Measurements from ENCODE around the gene ME1. TPM values are rescaled to one million over a fixed set of nuclear protein-coding genes. Genes with fewer than 3 reads are reported as not detected.

ME1 gene
- total and polyA plus RNA-seq, 9 of the 15 experiments (the other 6 are each of a cell fraction or from before 2014, with no cell fraction given), result 3.2 to 10.4 (median 5.5) TPM

DNA sequence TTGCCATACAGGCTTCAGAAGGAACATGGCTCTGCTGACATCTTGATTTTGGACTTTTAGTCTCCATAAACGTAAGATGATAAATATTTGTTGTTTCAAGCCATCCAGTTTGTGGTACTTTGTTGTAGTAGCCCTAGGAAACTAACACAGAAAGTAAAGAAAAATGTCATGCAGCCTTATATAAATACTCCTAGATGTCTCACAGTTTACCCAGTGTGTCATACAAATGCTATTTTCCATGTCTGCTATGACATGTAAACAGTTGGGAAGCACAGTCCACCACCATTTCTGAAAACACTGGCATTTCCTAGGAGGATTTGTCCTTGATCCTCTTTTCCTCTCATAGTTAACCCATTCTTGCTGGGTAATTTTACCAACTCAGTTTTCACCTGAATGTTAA is 30.6 kb upstream of the ME1 start:
- ChIA-PET POLR2A (interaction anchor here (1.1 kb wide), 1 partner anchor 8 kb away, joined by 3 read pairs; no protein-coding TSS in a partner anchor), CTCF (ENCODE audit: low intra/inter-chr PET ratio) (no interaction called here)
- Histone ChIP-seq H4K20me1 (replicated peaks; ENCODE audit: control insufficient read depth, insufficient read depth, low read length) (no peaks in the 10 kb centered on the region), H2AFZ (ENCODE audit: low read depth, low read length) (no peak overlapping the region), H3K9me1 (ENCODE audit: control insufficient read depth, insufficient read depth, low read length) (no peaks in the 10 kb centered on the region), H3K9me3 (replicated peaks; ENCODE audit: control insufficient read depth, insufficient read depth, low read depth, low read length) (no peaks in the 10 kb centered on the region), H3K4me2 (ENCODE audit: insufficient read depth, low read length) (no peak overlapping the region), H3K4me3 (no peak overlapping the region), H3K27me3 (ENCODE audit: control insufficient read depth in 2 of 2, insufficient read depth in 2 of 2, low read length in 2 of 2) (no peaks in the 10 kb centered on the region), H3K36me3 (ENCODE audit: control insufficient read depth, insufficient read depth, low read length) (no peaks in the 10 kb centered on the region), H3K27ac (ENCODE audit: extremely low read depth, low read depth, low read length) (no peak overlapping the region), H3K79me2 (ENCODE audit: control insufficient read depth, insufficient read depth, low read length) (no peaks in the 10 kb centered on the region), H3K4me1 (replicated peaks in 1 of 2; ENCODE audit: control insufficient read depth in 2 of 2, insufficient read depth in 2 of 2, low read length in 2 of 2) (no peaks in the 10 kb centered on the region; a peak in 1 of 5 replicates), H3K9ac (ENCODE audit: insufficient read depth in 1 of 2, low read depth in 2 of 2, low read length in 2 of 2) (no peak overlapping the region)
- WGBS (ENCODE audit: insufficient coverage, low coverage, missing lambda C conversion rate), result 15% methylated on average over 1 of the region's 1 CpG
- intact Hi-C loops (cut with micrococcal nuclease) (no loop called here), in situ Hi-C loops (cut with MboI) (no loop called here)
- ATAC-seq (no peak), DNase-seq (ENCODE audit: extremely low read depth in 1 of 4, low spot score in 3 of 4) (no peak), FAIRE-seq (no peak)
- TF ChIP-seq, protein P1, sequence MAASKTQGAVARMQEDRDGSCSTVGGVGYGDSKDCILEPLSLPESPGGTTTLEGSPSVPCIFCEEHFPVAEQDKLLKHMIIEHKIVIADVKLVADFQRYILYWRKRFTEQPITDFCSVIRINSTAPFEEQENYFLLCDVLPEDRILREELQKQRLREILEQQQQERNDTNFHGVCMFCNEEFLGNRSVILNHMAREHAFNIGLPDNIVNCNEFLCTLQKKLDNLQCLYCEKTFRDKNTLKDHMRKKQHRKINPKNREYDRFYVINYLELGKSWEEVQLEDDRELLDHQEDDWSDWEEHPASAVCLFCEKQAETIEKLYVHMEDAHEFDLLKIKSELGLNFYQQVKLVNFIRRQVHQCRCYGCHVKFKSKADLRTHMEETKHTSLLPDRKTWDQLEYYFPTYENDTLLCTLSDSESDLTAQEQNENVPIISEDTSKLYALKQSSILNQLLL (CRISPR knock-in tag; IDR thresholded peaks at IDR 0.05; ENCODE audit: borderline replicate concordance), result no peak
- TF ChIP-seq ARNT (IDR thresholded peaks at IDR 0.05) (no peak), IFI16 (CRISPR knock-in tag; IDR thresholded peaks at IDR 0.05) (no peak), NR1H2 (CRISPR knock-in tag; IDR thresholded peaks at IDR 0.05) (no peak), SMARCA4 (IDR thresholded peaks at IDR 0.05) (no peak)
- BruUV-seq (replicated peaks), result no TSS peak

DNA sequence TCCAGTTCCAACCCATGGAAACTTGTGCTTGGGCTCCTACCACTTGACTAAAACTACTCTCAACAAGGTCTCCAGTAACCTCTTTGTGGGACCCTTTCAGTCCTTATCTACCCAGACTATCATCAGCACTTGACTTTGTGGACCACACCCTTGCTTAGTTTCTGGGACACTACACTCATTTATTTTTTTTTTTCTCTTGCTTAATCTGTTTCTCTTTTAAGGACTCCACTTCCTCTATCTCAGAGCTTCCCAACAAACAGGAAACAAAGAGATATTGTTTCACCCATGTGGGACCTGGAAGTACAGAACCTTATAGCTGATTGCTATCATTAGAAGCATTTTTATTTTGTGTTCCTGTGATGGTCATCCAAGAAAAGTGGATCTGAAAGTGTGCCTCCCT is 28.8 kb upstream of the ME1 start:
- Histone ChIP-seq H3K9me3 (replicated peaks; ENCODE audit: control insufficient read depth, insufficient read depth, low read depth, low read length) (no peaks in the 10 kb centered on the region), H3K27me3 (ENCODE audit: control insufficient read depth in 2 of 2, insufficient read depth in 2 of 2, low read length in 2 of 2) (no peaks in the 10 kb centered on the region), H3K4me2 (ENCODE audit: insufficient read depth, low read length) (no peak overlapping the region), H3K4me1 (replicated peaks in 1 of 2; ENCODE audit: control insufficient read depth in 2 of 2, insufficient read depth in 2 of 2, low read length in 2 of 2) (no peaks in the 10 kb centered on the region; a peak in 1 of 5 replicates), H3K27ac (ENCODE audit: extremely low read depth, low read depth, low read length) (no peak overlapping the region), H3K4me3 (no peak overlapping the region), H2AFZ (ENCODE audit: low read depth, low read length) (no peak overlapping the region), H3K9me1 (ENCODE audit: control insufficient read depth, insufficient read depth, low read length) (no peaks in the 10 kb centered on the region), H4K20me1 (replicated peaks; ENCODE audit: control insufficient read depth, insufficient read depth, low read length) (no peaks in the 10 kb centered on the region), H3K9ac (ENCODE audit: insufficient read depth in 1 of 2, low read depth in 2 of 2, low read length in 2 of 2) (no peak overlapping the region), H3K36me3 (ENCODE audit: control insufficient read depth, insufficient read depth, low read length) (no peaks in the 10 kb centered on the region), H3K79me2 (ENCODE audit: control insufficient read depth, insufficient read depth, low read length) (no peaks in the 10 kb centered on the region)
- intact Hi-C loops (cut with micrococcal nuclease) (no loop called here), in situ Hi-C loops (cut with MboI) (no loop called here)
- ATAC-seq (no peak), DNase-seq (ENCODE audit: extremely low read depth in 1 of 4, low spot score in 3 of 4) (no peak), FAIRE-seq (no peak)
- ChIA-PET POLR2A (interaction anchor here (1.3 kb wide), 1 partner anchor 23 kb away, joined by 3 read pairs; no protein-coding TSS in a partner anchor), CTCF (ENCODE audit: low intra/inter-chr PET ratio) (no interaction called here)
- BruUV-seq (replicated peaks), result no TSS peak
- TF ChIP-seq HDAC3 (IDR thresholded peaks at IDR 0.05; ENCODE audit: borderline replicate concordance, partially characterized antibody), result no peak
- TF ChIP-seq, protein P2, sequence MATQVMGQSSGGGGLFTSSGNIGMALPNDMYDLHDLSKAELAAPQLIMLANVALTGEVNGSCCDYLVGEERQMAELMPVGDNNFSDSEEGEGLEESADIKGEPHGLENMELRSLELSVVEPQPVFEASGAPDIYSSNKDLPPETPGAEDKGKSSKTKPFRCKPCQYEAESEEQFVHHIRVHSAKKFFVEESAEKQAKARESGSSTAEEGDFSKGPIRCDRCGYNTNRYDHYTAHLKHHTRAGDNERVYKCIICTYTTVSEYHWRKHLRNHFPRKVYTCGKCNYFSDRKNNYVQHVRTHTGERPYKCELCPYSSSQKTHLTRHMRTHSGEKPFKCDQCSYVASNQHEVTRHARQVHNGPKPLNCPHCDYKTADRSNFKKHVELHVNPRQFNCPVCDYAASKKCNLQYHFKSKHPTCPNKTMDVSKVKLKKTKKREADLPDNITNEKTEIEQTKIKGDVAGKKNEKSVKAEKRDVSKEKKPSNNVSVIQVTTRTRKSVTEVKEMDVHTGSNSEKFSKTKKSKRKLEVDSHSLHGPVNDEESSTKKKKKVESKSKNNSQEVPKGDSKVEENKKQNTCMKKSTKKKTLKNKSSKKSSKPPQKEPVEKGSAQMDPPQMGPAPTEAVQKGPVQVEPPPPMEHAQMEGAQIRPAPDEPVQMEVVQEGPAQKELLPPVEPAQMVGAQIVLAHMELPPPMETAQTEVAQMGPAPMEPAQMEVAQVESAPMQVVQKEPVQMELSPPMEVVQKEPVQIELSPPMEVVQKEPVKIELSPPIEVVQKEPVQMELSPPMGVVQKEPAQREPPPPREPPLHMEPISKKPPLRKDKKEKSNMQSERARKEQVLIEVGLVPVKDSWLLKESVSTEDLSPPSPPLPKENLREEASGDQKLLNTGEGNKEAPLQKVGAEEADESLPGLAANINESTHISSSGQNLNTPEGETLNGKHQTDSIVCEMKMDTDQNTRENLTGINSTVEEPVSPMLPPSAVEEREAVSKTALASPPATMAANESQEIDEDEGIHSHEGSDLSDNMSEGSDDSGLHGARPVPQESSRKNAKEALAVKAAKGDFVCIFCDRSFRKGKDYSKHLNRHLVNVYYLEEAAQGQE (IDR thresholded peaks at IDR 0.05; ENCODE audit: borderline replicate concordance), result peak; percentile 15; the same call in 1 of the 2 replicates
- TF ChIP-seq, protein P2 (CRISPR knock-in tag; IDR thresholded peaks at IDR 0.05; ENCODE audit: low read depth), result no peak

All from K562 (cell line).